Cardiac muscle cell (in vitro differentiated cells and primary cell): ENCODE data around the gene KRTAP26-1. TPM values are rescaled to one million over a fixed set of nuclear protein-coding genes. Genes with fewer than 3 reads are reported as not detected.

ENCODE experiments used
- DNase-seq, 2 donors: peaks; one replicate each; pipeline versions ENCODE4 v3.0.0 to v3.0.0-alpha.2; 2010 to 2017; ENCODE audit warnings: low read depth in 1 of 2, low spot score in 1 of 2
- H3K27ac ChIP-seq: fragments of 200-600 bp; sonication (generic); 2 replicates; pipeline ENCODE4 v1.5.1; 2016
- H3K27me3 ChIP-seq: fragments of 200-600 bp; sonication (generic); 2 replicates; pipeline ENCODE4 v1.6.0; 2016; ENCODE audit warnings: control low read depth
- H3K36me3 ChIP-seq: fragments of 200-600 bp; sonication (generic); 2 replicates; pipeline ENCODE4 v1.5.1; 2016; ENCODE audit warnings: control low read depth
- H3K4me1 ChIP-seq: fragments of 200-600 bp; sonication (generic); 2 replicates; pipeline ENCODE4 v1.8.1; 2017; ENCODE audit warnings: low read depth, mild to moderate bottlenecking, mixed run types
- H3K4me3 ChIP-seq: fragments of 200-600 bp; sonication (generic); 2 replicates; pipeline ENCODE4 v1.5.1; 2016; ENCODE audit warnings: mild to moderate bottlenecking
- H3K9me3 ChIP-seq: fragments of 200-600 bp; sonication (generic); 2 replicates; pipeline ENCODE4 v1.5.1; 2017; ENCODE audit warnings: low read depth, mild to moderate bottlenecking, control low read depth
- CTCF ChIP-seq: IDR thresholded peaks from 2 replicates; pipeline ENCODE4 v1.5.1; 2012; ENCODE audit warnings: low read depth, mild to moderate bottlenecking, low read length
- polyA plus RNA-seq: library from polyadenylated mRNA; unstranded; fragments of >200 nt; fragmentation: Nextera tagmentation; extraction: Ambion mirVana; gene quantifications from 2 replicates; pipeline ENCODE4 v1.2.1, GENCODE V29; 2016
- total RNA-seq: library from RNA; depleted of rRNA; stranded (reverse); fragments of >200 nt; gene quantifications from 2 replicates; pipeline ENCODE4 v1.2.3, GENCODE V29; 2016

The KRTAP26-1 gene
- total and polyA plus RNA-seq, 2 experiments from 2014 or later, result not detected

DNA sequence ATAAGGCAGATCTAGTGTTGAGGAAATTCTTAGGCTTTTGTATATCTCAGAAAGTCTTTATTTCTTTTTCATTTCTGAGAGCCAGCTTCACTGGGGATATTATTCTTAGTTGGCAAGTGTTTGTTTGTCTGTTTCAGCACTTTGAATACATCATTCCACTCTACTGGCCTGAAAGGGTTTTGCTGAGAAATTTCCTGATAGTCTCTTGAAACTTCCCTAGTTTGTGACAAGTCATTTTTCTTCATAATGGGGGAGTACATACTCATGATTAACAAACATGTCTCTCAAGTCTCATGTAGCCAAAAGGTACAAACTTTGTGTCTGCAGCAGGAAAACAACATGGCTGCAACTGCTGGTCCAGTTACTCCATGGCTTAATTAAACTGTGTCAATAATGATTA, 6.3 kb upstream of the KRTAP26-1 start:
- Histone ChIP-seq H3K27me3 (no peaks in the 10 kb centered on the region), H3K4me3 (no peak overlapping the region), H3K4me1 (no peaks in the 10 kb centered on the region), H3K36me3 (no peaks in the 10 kb centered on the region), H3K27ac (no peak overlapping the region), H3K9me3 (no peaks in the 10 kb centered on the region)
- no peak for TF ChIP-seq CTCF
- no peak for DNase-seq

GRCh38 chr21:30315701-30316100, 4.4 kb downstream of the KRTAP26-1 start:
- Histone ChIP-seq H3K27ac (no peak overlapping the region), H3K27me3 (no peaks in the 10 kb centered on the region), H3K9me3 (no peaks in the 10 kb centered on the region), H3K36me3 (no peaks in the 10 kb centered on the region), H3K4me1 (no peaks in the 10 kb centered on the region), H3K4me3 (no peak overlapping the region)
- no peak for TF ChIP-seq CTCF
- no peak for DNase-seq

- Histone ChIP-seq H3K4me1 (no peaks in the 10 kb centered on the region), H3K27me3 (no peaks in the 10 kb centered on the region), H3K9me3 (no peaks in the 10 kb centered on the region), H3K4me3 (no peak overlapping the region), H3K27ac (no peak overlapping the region), H3K36me3 (no peaks in the 10 kb centered on the region)
- TF ChIP-seq CTCF, result no peak
- peak in 1 of 2 donors; percentile 4 for DNase-seq
Observed at GRCh38 chr21:30306884-30307283, 13.2 kb downstream of the KRTAP26-1 start.

DNA sequence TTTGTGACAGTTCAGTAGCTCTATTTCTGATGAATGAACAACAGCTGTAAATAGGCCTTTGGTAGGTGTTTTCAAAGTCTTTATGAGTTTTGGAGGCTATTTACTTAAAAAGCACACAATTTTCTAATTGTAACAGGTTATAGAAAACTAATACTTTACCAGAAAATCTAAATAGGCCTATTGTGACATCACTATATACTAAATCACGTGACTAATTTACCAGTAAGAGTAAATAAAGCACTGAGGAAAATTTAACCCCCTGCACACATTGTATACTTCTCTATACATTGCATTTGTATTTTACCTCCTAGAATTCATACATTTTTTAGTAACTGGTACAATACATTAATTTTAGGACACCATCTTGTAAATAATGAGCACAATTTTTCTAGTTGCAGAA, 15.0 kb downstream of the KRTAP26-1 start:
- Histone ChIP-seq H3K4me3 (no peak overlapping the region), H3K4me1 (no peaks in the 10 kb centered on the region), H3K36me3 (no peaks in the 10 kb centered on the region), H3K9me3 (no peaks in the 10 kb centered on the region), H3K27me3 (no peaks in the 10 kb centered on the region), H3K27ac (no peak overlapping the region)
- no peak for DNase-seq
- no peak for TF ChIP-seq CTCF

DNA sequence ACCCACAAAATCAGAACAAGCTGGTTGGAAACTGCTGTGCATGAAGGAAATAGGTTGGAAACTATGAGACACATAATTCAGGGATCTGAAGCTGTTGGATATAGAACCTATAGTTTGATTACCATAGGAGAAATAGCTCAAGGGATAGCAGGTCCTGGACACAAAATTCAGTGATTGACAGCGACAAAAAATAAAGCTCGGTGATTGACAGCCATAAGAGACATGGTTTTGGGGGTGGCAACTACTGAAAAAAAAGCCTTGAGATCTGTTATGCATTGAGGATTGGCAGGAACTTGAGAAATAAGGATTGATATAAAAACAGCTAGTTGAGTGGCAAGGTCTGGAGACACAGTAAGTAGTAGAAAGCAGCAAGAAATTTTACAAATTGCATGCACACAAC, 30.9 kb downstream of the KRTAP26-1 start, which contains the start of gene KRTAP25-1:
Gene KRTAP25-1, minus strand, starts transcription at position 300 of the 400 bp plus-strand sequence. Its CDS starts 24 bp downstream, at position 276.
- H3K27ac ChIP-seq, result no peak within 1 kb of the TSS
- no peaks in the 10 kb centered on the region for H3K36me3 ChIP-seq
- no peaks in the 10 kb centered on the region for H3K9me3 ChIP-seq
- no peak for TF ChIP-seq CTCF
- H3K4me1 ChIP-seq, result no peaks in the 10 kb centered on the region
- no peak for DNase-seq
- H3K27me3 ChIP-seq, result no peaks in the 10 kb centered on the region
- H3K4me3 ChIP-seq, result no peak within 1 kb of the TSS

GRCh38 chr21:30282850-30283249, 37.3 kb downstream of the KRTAP26-1 start, which contains the start of gene KRTAP24-1:
KRTAP24-1 (minus strand) TSS chr21:30282950; CDS start chr21:30282932, 18 bp downstream.
- Histone ChIP-seq H3K27ac (no peak within 1 kb of the TSS), H3K4me1 (no peaks in the 10 kb centered on the region), H3K9me3 (no peaks in the 10 kb centered on the region), H3K27me3 (no peaks in the 10 kb centered on the region), H3K36me3 (no peaks in the 10 kb centered on the region), H3K4me3 (no peak within 1 kb of the TSS)
- no peak for TF ChIP-seq CTCF
- no peak for DNase-seq
